Neural progenitor cell (in vitro differentiated cells): ENCODE measurements around the gene OR7E24. TPM values are rescaled to one million over a fixed set of nuclear protein-coding genes. Genes with fewer than 3 reads are reported as not detected.
A peak's percentile ranks its signal among the peaks of the same experiment; 100 is the strongest.

Source experiments
- DNase-seq: peaks from one replicate; pipeline ENCODE4 v3.0.0-alpha.2; 2016; ENCODE audit warnings: low spot score
- H2AFZ ChIP-seq: fragments of 200-600 bp; sonication (generic); replicated peaks from 2 replicates; pipeline ENCODE4 v1.6.1; 2016; ENCODE audit warnings: antibody characterized with exemption
- H3F3A ChIP-seq: fragments of 200-600 bp; sonication (generic); 2 replicates; pipeline ENCODE4 v1.6.1; 2016; ENCODE audit warnings: antibody characterized with exemption, low read depth
- H3K27ac ChIP-seq: fragments of 200-600 bp; sonication (generic); 2 replicates; pipeline ENCODE4 v1.5.1; 2016; ENCODE audit warnings: mild to moderate bottlenecking
- H3K27me3 ChIP-seq: fragments of 200-600 bp; sonication (generic); 2 replicates; pipeline ENCODE4 v1.6.1; 2016; ENCODE audit warnings: mild to moderate bottlenecking, moderate library complexity
- H3K36me3 ChIP-seq: fragments of 200-600 bp; sonication (generic); 2 replicates; pipeline ENCODE4 v1.5.1; 2016
- H3K4me1 ChIP-seq: fragments of 200-600 bp; sonication (generic); 2 replicates; pipeline ENCODE4 v1.6.1; 2016; ENCODE audit warnings: mixed run types
- H3K4me2 ChIP-seq: fragments of 200-600 bp; sonication (generic); 2 replicates; pipeline ENCODE4 v1.6.1; 2016
- H3K4me3 ChIP-seq: fragments of 200-600 bp; sonication (generic); 2 replicates; pipeline ENCODE4 v1.5.1; 2016
- H3K79me2 ChIP-seq: fragments of 200-600 bp; sonication (generic); 2 replicates; pipeline ENCODE4 v1.6.1; 2016; ENCODE audit warnings: low read depth
- H3K9ac ChIP-seq: fragments of 200-600 bp; sonication (generic); 2 replicates; pipeline ENCODE4 v1.6.1; 2016
- H3K9me3 ChIP-seq: fragments of 200-600 bp; sonication (generic); 2 replicates; pipeline ENCODE4 v1.5.1; 2016; ENCODE audit warnings: low read depth
- H4K20me1 ChIP-seq: fragments of 200-600 bp; sonication (generic); 2 replicates; pipeline ENCODE4 v1.6.1; 2016; ENCODE audit warnings: low read depth
- H3K27ac Mint-ChIP-seq: 3 replicates; pipeline ENCODE4 v1.8.0; 2021; ENCODE audit warnings: mixed read lengths
- H3K27me3 Mint-ChIP-seq: 2 replicates; pipeline ENCODE4 v1.8.0; 2022; ENCODE audit warnings: low read depth, mild to moderate bottlenecking, inconsistent platforms, moderate library complexity, mixed read lengths; ENCODE audit not compliant: insufficient read depth
- H3K36me3 Mint-ChIP-seq: 3 replicates; pipeline ENCODE4 v1.8.0; 2021; ENCODE audit warnings: mixed read lengths
- H3K4me1 Mint-ChIP-seq: 3 replicates; pipeline ENCODE4 v1.8.0; 2021; ENCODE audit warnings: mixed read lengths
- H3K4me3 Mint-ChIP-seq: 3 replicates; pipeline ENCODE4 v1.8.0; 2021; ENCODE audit warnings: mild to moderate bottlenecking, moderate library complexity, mixed read lengths
- H3K9me3 Mint-ChIP-seq: 3 replicates; pipeline ENCODE4 v1.8.0; 2020; ENCODE audit warnings: mixed read lengths
- EZH2 ChIP-seq: fragments of 200-600 bp; sonication (generic); IDR thresholded peaks from 2 replicates; pipeline ENCODE4 v1.6.1; 2017; ENCODE audit warnings: antibody characterized with exemption, mild to moderate bottlenecking, moderate library complexity
- EZH2phosphoT487 ChIP-seq: fragments of 200-600 bp; sonication (generic); IDR thresholded peaks from 2 replicates; pipeline ENCODE4 v1.6.1; 2017; ENCODE audit warnings: antibody characterized with exemption
- total RNA-seq: library from RNA; depleted of rRNA; stranded (reverse); fragments of >200 nt; gene quantifications from 2 replicates; pipeline ENCODE4 v1.2.3, GENCODE V29; 2015; ENCODE audit warnings: low replicate concordance
- TF ChIP-seq, protein P1 (sequence below): fragments of 200-600 bp; sonication (generic); IDR thresholded peaks from 2 replicates; pipeline ENCODE4 v1.5.1; 2017; ENCODE audit warnings: antibody characterized with exemption, mild to moderate bottlenecking

The OR7E24 gene
- total RNA-seq, result not detected in 2 replicates

- no peak for DNase-seq
- TF ChIP-seq EZH2phosphoT487 (no peak), EZH2 (no peak)
- TF ChIP-seq, protein P1, sequence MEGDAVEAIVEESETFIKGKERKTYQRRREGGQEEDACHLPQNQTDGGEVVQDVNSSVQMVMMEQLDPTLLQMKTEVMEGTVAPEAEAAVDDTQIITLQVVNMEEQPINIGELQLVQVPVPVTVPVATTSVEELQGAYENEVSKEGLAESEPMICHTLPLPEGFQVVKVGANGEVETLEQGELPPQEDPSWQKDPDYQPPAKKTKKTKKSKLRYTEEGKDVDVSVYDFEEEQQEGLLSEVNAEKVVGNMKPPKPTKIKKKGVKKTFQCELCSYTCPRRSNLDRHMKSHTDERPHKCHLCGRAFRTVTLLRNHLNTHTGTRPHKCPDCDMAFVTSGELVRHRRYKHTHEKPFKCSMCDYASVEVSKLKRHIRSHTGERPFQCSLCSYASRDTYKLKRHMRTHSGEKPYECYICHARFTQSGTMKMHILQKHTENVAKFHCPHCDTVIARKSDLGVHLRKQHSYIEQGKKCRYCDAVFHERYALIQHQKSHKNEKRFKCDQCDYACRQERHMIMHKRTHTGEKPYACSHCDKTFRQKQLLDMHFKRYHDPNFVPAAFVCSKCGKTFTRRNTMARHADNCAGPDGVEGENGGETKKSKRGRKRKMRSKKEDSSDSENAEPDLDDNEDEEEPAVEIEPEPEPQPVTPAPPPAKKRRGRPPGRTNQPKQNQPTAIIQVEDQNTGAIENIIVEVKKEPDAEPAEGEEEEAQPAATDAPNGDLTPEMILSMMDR, result no peak
- Histone ChIP-seq H3K27me3 (no peaks in the 10 kb centered on the region), H3F3A (no peaks in the 10 kb centered on the region), H3K4me3 (no peak within 1 kb of the TSS), H3K9ac (no peak within 1 kb of the TSS), H4K20me1 (no peaks in the 10 kb centered on the region), H3K9me3 (no peaks in the 10 kb centered on the region), H3K4me2 (no peak within 1 kb of the TSS), H3K4me1 (no peaks in the 10 kb centered on the region), H2AFZ (no peak within 1 kb of the TSS), H3K36me3 (no peaks in the 10 kb centered on the region), H3K27ac (no peak within 1 kb of the TSS), H3K79me2 (no peaks in the 10 kb centered on the region)
- peaks cover 20% of the 10 kb centered on the region for H3K9me3 Mint-ChIP-seq
- H3K27ac Mint-ChIP-seq, result no peak within 1 kb of the TSS
- H3K27me3 Mint-ChIP-seq, result peaks cover 3% of the 10 kb centered on the region
- H3K4me1 Mint-ChIP-seq, result no peaks in the 10 kb centered on the region
- H3K4me3 Mint-ChIP-seq, result no peak within 1 kb of the TSS
- no peaks in the 10 kb centered on the region for H3K36me3 Mint-ChIP-seq
Observed at GRCh38 chr19:9250630-9251029, at the start of gene OR7E24. TSS of gene OR7E24 (plus strand) at chr19:9250930. CDS start at chr19:9251044, 114 bp downstream.

DNA sequence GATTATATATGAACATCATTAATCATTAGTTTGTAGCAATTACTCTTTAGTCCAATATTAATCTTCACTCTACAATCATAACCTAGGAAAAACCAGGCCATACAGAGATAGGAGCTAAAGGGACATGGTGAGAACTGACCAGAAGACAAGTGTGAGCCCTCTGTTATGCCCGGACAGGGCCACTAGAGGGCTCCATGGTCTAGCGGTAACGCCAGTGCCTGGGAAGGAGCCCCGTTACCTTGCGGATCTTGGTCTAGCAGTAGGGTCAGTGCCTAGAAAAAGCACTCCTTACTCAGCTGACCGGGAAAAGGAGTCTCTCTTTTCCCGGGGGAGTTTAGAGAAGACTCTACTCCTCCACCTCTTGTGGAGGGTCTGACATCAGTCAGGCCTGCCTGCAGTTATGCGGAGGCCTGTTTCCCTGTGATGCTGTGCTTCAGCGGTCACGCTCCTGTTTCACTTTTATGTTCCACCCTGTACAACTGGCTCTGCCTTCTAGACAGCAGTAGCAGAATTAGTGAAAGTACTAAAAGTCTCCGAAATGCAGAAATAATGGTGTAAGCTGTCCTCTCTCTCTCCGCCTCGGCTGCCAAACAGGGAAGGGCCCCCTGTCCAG is 45.1 kb upstream of the OR7E24 start:
- Histone ChIP-seq H3K27ac (no peak overlapping the region), H3F3A (no peaks in the 10 kb centered on the region), H3K4me2 (no peak overlapping the region), H3K27me3 (no peaks in the 10 kb centered on the region), H3K36me3 (no peaks in the 10 kb centered on the region), H3K9ac (no peak overlapping the region), H3K4me1 (no peaks in the 10 kb centered on the region), H2AFZ (peak overlapping the region; percentile 85), H3K79me2 (no peaks in the 10 kb centered on the region), H3K9me3 (no peaks in the 10 kb centered on the region), H4K20me1 (no peaks in the 10 kb centered on the region), H3K4me3 (no peak overlapping the region)
- peaks cover 4% of the 10 kb centered on the region for H3K27me3 Mint-ChIP-seq
- no peaks in the 10 kb centered on the region for H3K4me1 Mint-ChIP-seq
- H3K27ac Mint-ChIP-seq, result no peak overlapping the region
- peaks cover 2% of the 10 kb centered on the region for H3K9me3 Mint-ChIP-seq
- H3K4me3 Mint-ChIP-seq, result no peak overlapping the region
- DNase-seq, result peak; percentile 82
- TF ChIP-seq EZH2, result no peak
- no peak for TF ChIP-seq EZH2phosphoT487
- TF ChIP-seq, protein P1, result peak; percentile 83
- no peaks in the 10 kb centered on the region for H3K36me3 Mint-ChIP-seq

GRCh38 chr19:9219489-9219888 is 31.2 kb upstream of the OR7E24 start, which contains the start of gene OR7D4:
TSS of gene OR7D4 (minus strand) at chr19:9219589. CDS start at chr19:9214837, 4,752 bp downstream.
- no peak within 1 kb of the TSS for H3K27ac ChIP-seq
- Mint-ChIP-seq H3K36me3 (no peaks in the 10 kb centered on the region), H3K4me3 (no peak within 1 kb of the TSS), H3K4me1 (no peaks in the 10 kb centered on the region), H3K27ac (no peak within 1 kb of the TSS), H3K27me3 (peaks cover 3% of the 10 kb centered on the region), H3K9me3 (peaks cover 39% of the 10 kb centered on the region)
- no peak within 1 kb of the TSS for H3K9ac ChIP-seq
- no peak within 1 kb of the TSS for H3K4me2 ChIP-seq
- no peaks in the 10 kb centered on the region for H3K4me1 ChIP-seq
- H3F3A ChIP-seq, result no peaks in the 10 kb centered on the region
- no peaks in the 10 kb centered on the region for H4K20me1 ChIP-seq
- H3K36me3 ChIP-seq, result no peaks in the 10 kb centered on the region
- peaks cover 14% of the 10 kb centered on the region for H3K9me3 ChIP-seq
- no peak for TF ChIP-seq EZH2
- no peak for TF ChIP-seq EZH2phosphoT487
- TF ChIP-seq, protein P1, result no peak
- H3K79me2 ChIP-seq, result no peaks in the 10 kb centered on the region
- H3K27me3 ChIP-seq, result no peaks in the 10 kb centered on the region
- DNase-seq, result no peak
- no peak within 1 kb of the TSS for H3K4me3 ChIP-seq
- H2AFZ ChIP-seq, result no peak within 1 kb of the TSS
